ENCODE measurements around the gene MTHFD2L.

GRCh38 chr4:74178798-74179197, 20.9 kb downstream of the MTHFD2L start:
- TF ChIP-seq RBM17 (IDR thresholded peaks at IDR 0.05; ENCODE audit: borderline replicate concordance, low read depth, low read length) (no peak), TCF7 (IDR thresholded peaks at IDR 0.05; ENCODE audit: borderline replicate concordance) (no peak), CTCF (IDR thresholded peaks at IDR 0.05 in 2 of 3, conservative IDR thresholded peaks at IDR 0.05 in 1 of 3; ENCODE audit: insufficient read depth in 2 of 3, low read depth in 1 of 3, low read length in 3 of 3) (no peak), RB1 (IDR thresholded peaks at IDR 0.05; ENCODE audit: low read depth) (no peak), CREB1 (IDR thresholded peaks at IDR 0.05) (no peak), CREB1 (CRISPR knock-in tag; IDR thresholded peaks at IDR 0.05) (no peak), HOMEZ (CRISPR knock-in tag; IDR thresholded peaks at IDR 0.05) (no peak), CBX2 (IDR thresholded peaks at IDR 0.05; ENCODE audit: insufficient read depth, low read length, poor library complexity, severe bottlenecking) (no peak), ZBTB1 (CRISPR knock-in tag; IDR thresholded peaks at IDR 0.05; ENCODE audit: borderline replicate concordance, low read depth) (no peak), NCOA2 (IDR thresholded peaks at IDR 0.05; ENCODE audit: partially characterized antibody in 2 of 2) (no peak), SP2 (IDR thresholded peaks at IDR 0.05; ENCODE audit: extremely low read depth, low read depth, low read length, poor library complexity, severe bottlenecking) (no peak), CEBPB (tag; IDR thresholded peaks at IDR 0.05) (no peak), FOS (IDR thresholded peaks at IDR 0.05; ENCODE audit: extremely low read depth, insufficient read length) (no peak), RBBP5 (IDR thresholded peaks at IDR 0.05; ENCODE audit: borderline replicate concordance, insufficient read depth, low read length, poor library complexity, severe bottlenecking) (no peak)

All from K562 (cell line).